Calu3 (cell line): ENCODE measurements around the gene EIF2B2. TPM values are rescaled to one million over a fixed set of nuclear protein-coding genes. Genes with fewer than 3 reads are reported as not detected.

ENCODE experiments used
- BruUV-seq: library from RNA; stranded (reverse); fragments of 400-500 nt; replicated peaks from 2 replicates; lab custom pipeline; 2021; lab: Mats Ljungman, UMichigan
- CTCF ChIA-PET: fragments of 300-600 bp; sonication (Branson Sonifier 250); formaldehyde crosslinking; loops from one replicate; lab custom pipeline; 2022; ENCODE audit warnings: antibody characterized with exemption; lab: Charles Lee
- DNase-seq: peaks from one replicate; pipeline ENCODE4 v3.0.0; 2022
- H3K27ac Mint-ChIP-seq: one replicate; pipeline ENCODE4 v1.8.0; 2022; ENCODE audit warnings: mixed read lengths; ENCODE audit not compliant: unreplicated experiment
- H3K27me3 Mint-ChIP-seq: one replicate; pipeline ENCODE4 v1.8.0; 2022; ENCODE audit warnings: mixed read lengths; ENCODE audit not compliant: unreplicated experiment
- H3K36me3 Mint-ChIP-seq: one replicate; pipeline ENCODE4 v1.8.0; 2022; ENCODE audit warnings: mild to moderate bottlenecking, moderate library complexity, mixed read lengths; ENCODE audit not compliant: insufficient read depth, unreplicated experiment
- H3K4me1 Mint-ChIP-seq: one replicate; pipeline ENCODE4 v1.8.0; 2022; ENCODE audit warnings: mild to moderate bottlenecking, low read depth, mixed read lengths; ENCODE audit not compliant: unreplicated experiment
- H3K4me3 Mint-ChIP-seq: one replicate; pipeline ENCODE4 v1.8.0; 2022; ENCODE audit warnings: mild to moderate bottlenecking, low read depth, moderate library complexity, mixed read lengths; ENCODE audit not compliant: unreplicated experiment
- H3K9me3 Mint-ChIP-seq: one replicate; pipeline ENCODE4 v1.8.0; 2022; ENCODE audit warnings: low read depth, mixed read lengths; ENCODE audit not compliant: unreplicated experiment
- intact Hi-C: fragments of 100-400 bp; cut with micrococcal nuclease; formaldehyde crosslinking; loops from one replicate; pipeline ENCODE4 v1.10.0; 2022; ENCODE audit not compliant: unreplicated experiment
- total RNA-seq: library from RNA; stranded (reverse); gene quantifications from 2 replicates; pipeline ENCODE4 v1.2.3, GENCODE V29; 2022
- TF ChIP-seq, protein P1 (sequence below): fragments of 200-600 bp; IDR thresholded peaks from one replicate; pipeline ENCODE4 v1.8.0; 2022; ENCODE audit warnings: antibody characterized with exemption; ENCODE audit not compliant: unreplicated experiment

The EIF2B2 gene
- total RNA-seq, 1 experiment from 2014 or later = 41.2 TPM

DNA sequence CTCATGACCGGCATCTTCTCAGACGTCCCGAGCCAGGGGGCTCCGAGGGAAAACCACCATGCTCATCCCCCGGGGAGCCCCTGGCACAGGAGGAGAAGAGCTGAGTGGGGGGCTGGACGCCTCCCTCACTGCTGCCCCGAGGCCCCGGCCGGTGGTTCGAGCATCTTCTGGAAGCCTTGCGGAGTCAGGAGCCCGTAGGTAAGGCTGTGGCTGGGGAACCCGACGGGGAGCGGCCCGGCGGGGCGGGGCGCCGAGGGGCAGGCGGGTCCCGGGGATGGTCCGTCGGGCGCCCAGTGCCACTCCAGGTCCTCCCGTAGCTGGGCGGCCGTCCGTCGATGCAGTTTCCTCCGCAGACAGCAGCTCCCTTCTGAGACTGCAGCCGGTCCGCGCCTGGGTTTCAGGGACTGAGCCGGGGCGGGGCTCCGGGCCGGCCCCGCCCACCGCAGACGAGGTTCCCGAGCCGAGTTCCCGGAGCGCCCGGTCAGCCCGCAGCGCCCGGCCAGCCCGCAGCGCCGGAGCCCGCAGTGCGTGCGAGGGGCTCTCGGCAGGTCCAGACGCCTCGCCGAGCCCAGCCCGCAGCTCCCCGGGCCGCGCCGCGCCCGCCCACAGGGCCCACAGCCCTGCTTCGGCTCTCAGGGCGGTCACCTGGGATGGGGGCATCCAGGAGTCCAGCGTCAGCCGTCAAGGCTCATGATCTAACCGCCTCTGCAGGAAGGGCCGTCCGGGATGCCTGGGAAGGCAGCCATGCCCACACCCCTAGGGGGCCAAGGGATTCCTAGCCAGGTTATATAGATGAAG lies 47.3 kb upstream of the EIF2B2 start, which contains the start of gene PGF:
TSS of gene PGF (minus strand) at position 369 of the 798 bp plus-strand sequence. CDS start at position 14, 355 bp downstream.
- peaks cover 7% of the 10 kb centered on the region for H3K36me3 Mint-ChIP-seq
- TF ChIP-seq, protein P1, sequence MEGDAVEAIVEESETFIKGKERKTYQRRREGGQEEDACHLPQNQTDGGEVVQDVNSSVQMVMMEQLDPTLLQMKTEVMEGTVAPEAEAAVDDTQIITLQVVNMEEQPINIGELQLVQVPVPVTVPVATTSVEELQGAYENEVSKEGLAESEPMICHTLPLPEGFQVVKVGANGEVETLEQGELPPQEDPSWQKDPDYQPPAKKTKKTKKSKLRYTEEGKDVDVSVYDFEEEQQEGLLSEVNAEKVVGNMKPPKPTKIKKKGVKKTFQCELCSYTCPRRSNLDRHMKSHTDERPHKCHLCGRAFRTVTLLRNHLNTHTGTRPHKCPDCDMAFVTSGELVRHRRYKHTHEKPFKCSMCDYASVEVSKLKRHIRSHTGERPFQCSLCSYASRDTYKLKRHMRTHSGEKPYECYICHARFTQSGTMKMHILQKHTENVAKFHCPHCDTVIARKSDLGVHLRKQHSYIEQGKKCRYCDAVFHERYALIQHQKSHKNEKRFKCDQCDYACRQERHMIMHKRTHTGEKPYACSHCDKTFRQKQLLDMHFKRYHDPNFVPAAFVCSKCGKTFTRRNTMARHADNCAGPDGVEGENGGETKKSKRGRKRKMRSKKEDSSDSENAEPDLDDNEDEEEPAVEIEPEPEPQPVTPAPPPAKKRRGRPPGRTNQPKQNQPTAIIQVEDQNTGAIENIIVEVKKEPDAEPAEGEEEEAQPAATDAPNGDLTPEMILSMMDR = no peak
- DNase-seq = peak; percentile 57
- intact Hi-C loops = no loop called here
- no peaks in the 10 kb centered on the region for H3K4me1 Mint-ChIP-seq
- H3K9me3 Mint-ChIP-seq = no peaks in the 10 kb centered on the region
- no peak within 1 kb of the TSS for H3K27ac Mint-ChIP-seq
- no TSS peak for BruUV-seq
- H3K27me3 Mint-ChIP-seq = peaks cover 15% of the 10 kb centered on the region
- H3K4me3 Mint-ChIP-seq = peak within 1 kb of the TSS; percentile 65
- CTCF ChIA-PET = interaction anchor here (0.5 kb wide), 1 partner anchor 140 kb away, joined by 6 read pairs; no protein-coding TSS in a partner anchor

DNA sequence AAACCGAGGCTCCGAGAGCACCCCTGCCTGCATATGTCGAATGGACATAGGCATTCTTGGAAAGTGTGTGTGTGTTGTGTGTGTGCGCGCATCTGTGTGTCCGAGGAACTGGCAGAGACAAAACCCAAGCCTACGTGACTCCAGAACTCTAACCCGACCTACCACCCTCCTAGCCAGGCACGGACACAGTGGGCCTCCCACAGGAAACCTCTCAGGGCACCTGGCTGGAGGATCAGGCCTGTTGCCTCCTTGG lies 46.8 kb upstream of the EIF2B2 start:
- H3K4me1 Mint-ChIP-seq = no peaks in the 10 kb centered on the region
- CTCF ChIA-PET = no interaction called here

DNA sequence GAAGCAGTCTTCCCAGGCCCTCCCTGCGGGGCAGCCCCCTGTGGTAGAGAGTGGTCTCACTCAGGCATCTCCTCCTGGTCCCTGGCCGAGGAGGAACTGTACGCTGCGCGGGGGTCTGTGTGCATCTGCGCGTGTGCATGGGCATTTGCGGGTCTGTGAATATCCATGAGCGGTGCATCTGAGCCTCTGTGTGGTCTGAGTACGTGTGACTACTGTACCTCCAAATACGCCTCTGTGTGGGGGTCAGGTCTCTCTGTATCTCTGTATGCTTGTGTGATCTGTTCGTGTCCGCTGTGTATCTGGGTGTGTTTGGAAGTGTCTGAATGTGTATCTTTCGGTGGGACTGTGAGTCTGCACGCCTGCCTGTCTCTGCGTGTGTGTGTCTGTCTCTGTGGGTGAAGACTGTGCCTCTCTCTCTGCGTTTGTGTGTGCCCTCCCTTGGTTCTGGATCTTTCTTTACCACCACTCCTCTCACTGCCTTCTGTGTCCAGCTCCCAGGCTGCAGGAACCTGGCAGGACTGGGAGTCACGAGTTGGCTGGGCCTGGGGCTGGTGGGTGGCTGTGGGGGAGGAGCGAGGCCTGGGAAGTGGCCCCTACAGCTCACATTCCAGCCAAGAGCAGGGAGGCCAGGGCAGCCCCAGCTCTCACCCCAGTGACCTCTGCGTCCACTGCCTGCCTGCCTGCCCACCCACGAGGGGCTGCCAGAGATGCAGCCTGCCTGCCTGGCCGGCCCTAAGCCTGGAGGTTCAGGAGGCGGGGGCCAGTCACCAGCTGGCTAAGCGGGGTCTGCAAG lies 46.2 kb upstream of the EIF2B2 start:
- TF ChIP-seq, protein P1 = no peak
- CTCF ChIA-PET = no interaction called here
- no TSS peak for BruUV-seq
- H3K4me3 Mint-ChIP-seq = peak overlapping the region; percentile 65
- H3K4me1 Mint-ChIP-seq = no peaks in the 10 kb centered on the region
- H3K36me3 Mint-ChIP-seq = peaks cover 4% of the 10 kb centered on the region
- H3K27ac Mint-ChIP-seq = no peak overlapping the region
- no peaks in the 10 kb centered on the region for H3K9me3 Mint-ChIP-seq
- H3K27me3 Mint-ChIP-seq = peaks cover 15% of the 10 kb centered on the region
- intact Hi-C loops = no loop called here
- DNase-seq = no peak

More for the DNA sequence above, 46.8 kb upstream of the EIF2B2 start:
- Mint-ChIP-seq H3K27me3 (peaks cover 15% of the 10 kb centered on the region), H3K9me3 (no peaks in the 10 kb centered on the region), H3K4me3 (peak overlapping the region; percentile 65), H3K36me3 (peaks cover 7% of the 10 kb centered on the region), H3K27ac (no peak overlapping the region)
- TF ChIP-seq, protein P1 = no peak
- intact Hi-C loops = no loop called here
- BruUV-seq = no TSS peak
- no peak for DNase-seq

DNA sequence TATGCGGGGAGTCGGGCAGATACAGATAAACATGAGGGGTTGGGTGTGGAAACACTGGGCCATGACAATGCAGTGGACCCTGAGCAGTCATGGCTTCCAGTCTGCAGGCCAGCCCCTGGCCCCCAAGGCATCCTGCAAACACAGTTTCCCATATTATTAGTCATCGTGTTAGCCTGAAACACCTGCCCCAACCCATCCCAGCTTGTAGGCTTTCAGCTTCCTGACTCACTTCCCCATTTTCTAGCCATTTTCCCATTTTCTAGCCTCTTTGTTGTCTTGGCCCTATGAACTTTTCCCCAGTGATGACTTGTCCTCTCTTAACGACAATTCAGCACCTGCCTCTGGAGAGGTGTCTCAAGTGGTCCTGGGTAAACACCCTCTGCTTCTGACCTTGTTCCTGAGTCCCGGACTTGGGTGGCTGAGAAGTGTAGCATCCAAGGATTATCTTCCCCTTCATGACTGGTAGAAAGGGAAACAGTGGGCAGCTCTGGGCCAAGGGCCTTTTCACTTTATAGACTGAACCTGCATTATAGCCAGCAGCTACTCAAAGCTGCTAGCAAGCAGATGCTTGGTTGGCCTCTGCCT lies 43.0 kb upstream of the EIF2B2 start:
- Mint-ChIP-seq H3K27ac (no peak overlapping the region), H3K4me1 (peaks cover 8% of the 10 kb centered on the region), H3K9me3 (no peaks in the 10 kb centered on the region), H3K27me3 (peaks cover 46% of the 10 kb centered on the region), H3K4me3 (no peak overlapping the region), H3K36me3 (peaks cover 4% of the 10 kb centered on the region)
- no peak for DNase-seq
- CTCF ChIA-PET = no interaction called here
- TF ChIP-seq, protein P1 = no peak
- BruUV-seq = no TSS peak
- intact Hi-C loops = no loop called here
